ENCODE results near the gene FLACC1. TPM values are rescaled to one million over a fixed set of nuclear protein-coding genes. Genes with fewer than 3 reads are reported as not detected.

Gene FLACC1
- total RNA-seq, 1 donor from 2014 or later, result 1.2 TPM

DNA sequence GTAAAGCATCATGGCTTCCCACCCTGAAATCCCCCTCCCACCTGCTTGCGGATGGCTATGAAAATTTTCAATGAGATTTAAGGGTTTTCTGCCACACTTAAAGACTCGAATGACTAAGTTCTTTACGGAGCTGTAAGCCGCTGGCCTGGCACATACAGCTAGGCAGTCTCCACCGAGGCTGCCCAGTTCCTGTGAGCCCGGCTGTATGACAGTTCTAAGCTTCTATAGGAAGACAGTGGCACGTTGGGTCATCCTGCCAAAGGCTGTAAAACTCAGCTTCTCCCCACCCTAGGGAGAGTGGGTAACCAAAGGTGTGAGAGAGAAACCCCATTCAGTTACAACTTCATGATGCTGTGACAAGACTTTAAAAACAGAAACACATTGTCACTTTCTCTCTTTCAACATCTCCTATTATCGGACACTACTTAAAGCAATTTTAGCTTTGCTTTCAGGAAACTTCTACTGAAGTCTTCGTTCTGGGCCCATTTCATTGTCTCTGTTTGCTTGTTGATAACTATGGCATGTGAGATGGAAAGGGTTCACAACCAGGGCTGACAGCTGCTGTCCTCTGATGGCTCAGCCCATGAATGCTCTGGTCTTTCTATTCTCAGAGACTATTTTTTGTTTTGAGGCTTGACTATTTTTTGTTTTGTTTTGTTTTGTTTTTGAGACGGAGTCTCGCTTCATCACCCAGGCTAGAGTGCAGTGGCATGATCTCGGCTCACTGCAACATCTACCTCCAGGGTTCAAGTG is 89.7 kb downstream of the FLACC1 start:
- TF ChIP-seq CTCF (IDR thresholded peaks at IDR 0.05; ENCODE audit: partially characterized antibody, unreplicated experiment), result no peak
- no peak overlapping the region for H3K4me3 Mint-ChIP-seq (ENCODE audit: unreplicated experiment)
- peaks cover 1% of the 10 kb centered on the region for H3K9me3 Mint-ChIP-seq (ENCODE audit: unreplicated experiment)
- no peaks in the 10 kb centered on the region for H3K27me3 Mint-ChIP-seq (ENCODE audit: unreplicated experiment)
- no peaks in the 10 kb centered on the region for H3K36me3 Mint-ChIP-seq (ENCODE audit: unreplicated experiment)
- H3K27ac Mint-ChIP-seq (ENCODE audit: unreplicated experiment), result no peak overlapping the region
- no peak for DNase-seq
- no peaks in the 10 kb centered on the region for H3K4me1 Mint-ChIP-seq (ENCODE audit: low read depth, unreplicated experiment)

GRCh38 chr2:201266629-201267028 is 90.5 kb downstream of the FLACC1 start:
- no peak for DNase-seq
- no peak for TF ChIP-seq CTCF (IDR thresholded peaks at IDR 0.05; ENCODE audit: partially characterized antibody, unreplicated experiment)
- Mint-ChIP-seq H3K27me3 (ENCODE audit: unreplicated experiment) (no peaks in the 10 kb centered on the region), H3K4me3 (ENCODE audit: unreplicated experiment) (no peak overlapping the region), H3K4me1 (ENCODE audit: low read depth, unreplicated experiment) (no peaks in the 10 kb centered on the region), H3K27ac (ENCODE audit: unreplicated experiment) (no peak overlapping the region), H3K9me3 (ENCODE audit: unreplicated experiment) (peaks cover 1% of the 10 kb centered on the region), H3K36me3 (ENCODE audit: unreplicated experiment) (no peaks in the 10 kb centered on the region)

GRCh38 chr2:201264472-201265173 is 92.5 kb downstream of the FLACC1 start:
- peaks cover 1% of the 10 kb centered on the region for H3K9me3 Mint-ChIP-seq (ENCODE audit: unreplicated experiment)

DNA sequence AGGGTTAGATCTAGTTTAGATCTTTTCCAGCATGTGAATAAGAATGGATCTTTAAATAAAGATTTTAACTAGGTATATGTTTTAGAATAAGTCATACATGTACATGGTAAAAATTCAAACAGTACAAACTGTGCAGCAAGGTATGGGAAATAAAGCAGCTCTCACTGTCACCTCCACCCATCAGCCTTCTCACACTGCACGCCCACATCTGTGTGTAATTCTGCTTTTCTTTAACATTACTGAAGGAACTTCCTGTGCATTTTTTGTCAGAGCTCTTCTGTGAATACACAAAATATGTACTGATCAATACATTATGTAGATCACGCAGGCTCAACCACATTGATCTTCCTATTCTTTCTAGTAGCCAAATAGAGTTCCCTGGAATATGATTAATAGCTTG is 93.4 kb downstream of the FLACC1 start:
- Mint-ChIP-seq H3K4me1 (ENCODE audit: low read depth, unreplicated experiment) (no peaks in the 10 kb centered on the region), H3K9me3 (ENCODE audit: unreplicated experiment) (peaks cover 1% of the 10 kb centered on the region), H3K4me3 (ENCODE audit: unreplicated experiment) (no peak overlapping the region), H3K27ac (ENCODE audit: unreplicated experiment) (no peak overlapping the region), H3K36me3 (ENCODE audit: unreplicated experiment) (no peaks in the 10 kb centered on the region), H3K27me3 (ENCODE audit: unreplicated experiment) (no peaks in the 10 kb centered on the region)
- DNase-seq, result no peak
- TF ChIP-seq CTCF (IDR thresholded peaks at IDR 0.05; ENCODE audit: partially characterized antibody, unreplicated experiment), result no peak

More at GRCh38 chr2:201264472-201265173, 92.5 kb downstream of the FLACC1 start:
- DNase-seq, result no peak
- Mint-ChIP-seq H3K4me1 (ENCODE audit: low read depth, unreplicated experiment) (no peaks in the 10 kb centered on the region), H3K27ac (ENCODE audit: unreplicated experiment) (no peak overlapping the region), H3K27me3 (ENCODE audit: unreplicated experiment) (no peaks in the 10 kb centered on the region), H3K36me3 (ENCODE audit: unreplicated experiment) (no peaks in the 10 kb centered on the region), H3K4me3 (ENCODE audit: unreplicated experiment) (no peak overlapping the region)
- no peak for TF ChIP-seq CTCF (IDR thresholded peaks at IDR 0.05; ENCODE audit: partially characterized antibody, unreplicated experiment)

- Mint-ChIP-seq H3K9me3 (ENCODE audit: unreplicated experiment) (peaks cover 1% of the 10 kb centered on the region), H3K27ac (ENCODE audit: unreplicated experiment) (no peak overlapping the region), H3K36me3 (ENCODE audit: unreplicated experiment) (no peaks in the 10 kb centered on the region), H3K4me1 (ENCODE audit: low read depth, unreplicated experiment) (no peaks in the 10 kb centered on the region), H3K4me3 (ENCODE audit: unreplicated experiment) (no peak overlapping the region), H3K27me3 (ENCODE audit: unreplicated experiment) (no peaks in the 10 kb centered on the region)
- no peak for DNase-seq
- no peak for TF ChIP-seq CTCF (IDR thresholded peaks at IDR 0.05; ENCODE audit: partially characterized antibody, unreplicated experiment)
Observed at GRCh38 chr2:201262718-201263117, 94.4 kb downstream of the FLACC1 start.

Data from glutamatergic neuron (in vitro differentiated cells).